Nephron (organoid): ENCODE data around the gene RWDD1.

ENCODE experiments used
- H3K27ac Mint-ChIP-seq, 3 experiments: 2 replicates each; pipeline ENCODE4 v1.8.0; 2020; ENCODE audit warnings: mixed read lengths in 3 of 3, mild to moderate bottlenecking in 2 of 3, moderate library complexity in 1 of 3
- H3K27me3 Mint-ChIP-seq: 2 replicates; pipeline ENCODE4 v1.8.0; 2021; ENCODE audit warnings: low read depth, mild to moderate bottlenecking, moderate library complexity, mixed read lengths
- H3K36me3 Mint-ChIP-seq: 2 replicates; pipeline ENCODE4 v1.8.0; 2020; ENCODE audit warnings: low read depth, mixed read lengths
- H3K4me1 Mint-ChIP-seq: 2 replicates; pipeline ENCODE4 v1.8.0; 2020; ENCODE audit warnings: mixed read lengths
- H3K4me3 Mint-ChIP-seq, 3 experiments: 2 replicates each; pipeline ENCODE4 v1.8.0; 2020; ENCODE audit warnings: mild to moderate bottlenecking in 3 of 3, mixed read lengths in 3 of 3, moderate library complexity in 2 of 3
- H3K9me3 Mint-ChIP-seq: 2 replicates; pipeline ENCODE4 v1.8.0; 2020; ENCODE audit warnings: mixed read lengths
- CTCF ChIP-seq, 3 experiments: fragments of 200-600 bp; sonication (generic); IDR thresholded peaks; one replicate each; pipeline ENCODE4 v1.5.0; 2021; ENCODE audit warnings: antibody characterized with exemption in 3 of 3; ENCODE audit not compliant: unreplicated experiment in 3 of 3

Gene RWDD1

GRCh38 chr6:116575227-116575626 is 3.9 kb downstream of the RWDD1 start:
- no peak overlapping the region for H3K4me3 Mint-ChIP-seq

GRCh38 chr6:116577486-116577885 is 6.2 kb downstream of the RWDD1 start:
- Mint-ChIP-seq H3K9me3 (no peaks in the 10 kb centered on the region), H3K36me3 (peaks cover 33% of the 10 kb centered on the region), H3K27me3 (no peaks in the 10 kb centered on the region), H3K4me1 (peaks cover 24% of the 10 kb centered on the region), H3K4me3 (no peak overlapping the region), H3K27ac (no peak overlapping the region)
- no peak for TF ChIP-seq CTCF (IDR thresholded peaks at IDR 0.05; ENCODE audit: unreplicated experiment in 3 of 3)

More at GRCh38 chr6:116575227-116575626, 3.9 kb downstream of the RWDD1 start:
- H3K4me1 Mint-ChIP-seq: peaks cover 36% of the 10 kb centered on the region
- peaks cover 25% of the 10 kb centered on the region for H3K36me3 Mint-ChIP-seq
- TF ChIP-seq CTCF (IDR thresholded peaks at IDR 0.05; ENCODE audit: unreplicated experiment in 3 of 3): no peak
- H3K27ac Mint-ChIP-seq: no peak overlapping the region
- no peaks in the 10 kb centered on the region for H3K27me3 Mint-ChIP-seq
- no peaks in the 10 kb centered on the region for H3K9me3 Mint-ChIP-seq

- Mint-ChIP-seq H3K9me3 (no peaks in the 10 kb centered on the region), H3K36me3 (peaks cover 39% of the 10 kb centered on the region), H3K27me3 (no peaks in the 10 kb centered on the region), H3K27ac (no peak overlapping the region), H3K4me3 (no peak overlapping the region), H3K4me1 (peaks cover 16% of the 10 kb centered on the region)
- no peak for TF ChIP-seq CTCF (IDR thresholded peaks at IDR 0.05; ENCODE audit: unreplicated experiment in 3 of 3)
Measured at GRCh38 chr6:116578335-116578734, 7.0 kb downstream of the RWDD1 start.

GRCh38 chr6:116579143-116579542 is 7.8 kb downstream of the RWDD1 start:
- H3K27ac Mint-ChIP-seq: no peak overlapping the region
- H3K4me1 Mint-ChIP-seq: peaks cover 8% of the 10 kb centered on the region
- TF ChIP-seq CTCF (IDR thresholded peaks at IDR 0.05; ENCODE audit: unreplicated experiment in 3 of 3): no peak
- no peak overlapping the region for H3K4me3 Mint-ChIP-seq
- H3K27me3 Mint-ChIP-seq: no peaks in the 10 kb centered on the region
- H3K36me3 Mint-ChIP-seq: peaks cover 39% of the 10 kb centered on the region
- no peaks in the 10 kb centered on the region for H3K9me3 Mint-ChIP-seq

GRCh38 chr6:116580198-116580597 is 8.9 kb downstream of the RWDD1 start:
- H3K4me1 Mint-ChIP-seq: peaks cover 5% of the 10 kb centered on the region
- no peak overlapping the region for H3K4me3 Mint-ChIP-seq
- H3K36me3 Mint-ChIP-seq: peaks cover 37% of the 10 kb centered on the region
- TF ChIP-seq CTCF (IDR thresholded peaks at IDR 0.05; ENCODE audit: unreplicated experiment in 3 of 3): no peak
- no peaks in the 10 kb centered on the region for H3K27me3 Mint-ChIP-seq
- no peaks in the 10 kb centered on the region for H3K9me3 Mint-ChIP-seq
- no peak overlapping the region for H3K27ac Mint-ChIP-seq

- Mint-ChIP-seq H3K27me3 (no peaks in the 10 kb centered on the region), H3K27ac (no peak overlapping the region), H3K4me3 (no peak overlapping the region), H3K9me3 (no peaks in the 10 kb centered on the region), H3K36me3 (peaks cover 52% of the 10 kb centered on the region), H3K4me1 (no peaks in the 10 kb centered on the region)
- TF ChIP-seq CTCF (IDR thresholded peaks at IDR 0.05; ENCODE audit: unreplicated experiment in 3 of 3): no peak
Measured at GRCh38 chr6:116586276-116586675, 15.0 kb downstream of the RWDD1 start.
